Ascending aorta (tissue), 2 donors: ENCODE measurements around the gene COL26A1. TPM values are rescaled to one million over a fixed set of nuclear protein-coding genes. Genes with fewer than 3 reads are reported as not detected.
A peak's percentile ranks its signal among the peaks of the same experiment; 100 is the strongest.

ENCODE experiments used
- DNase-seq, 2 donors: peaks; one replicate each; pipeline ENCODE4 v3.0.0-alpha.2; 2019; ENCODE audit warnings: low spot score in 2 of 2
- H3K27ac ChIP-seq, 2 donors: fragments of 200-600 bp; sonication (generic); one replicate each; pipeline ENCODE4 v1.5.1; 2016 to 2017; ENCODE audit warnings: mild to moderate bottlenecking in 1 of 2
- H3K27me3 ChIP-seq: fragments of 200-600 bp; sonication (generic); one replicate; pipeline ENCODE4 v1.5.1; 2017
- H3K36me3 ChIP-seq, 2 donors: fragments of 200-600 bp; sonication (generic); one replicate each; pipeline ENCODE4 v1.5.1; 2016
- H3K4me1 ChIP-seq, 2 donors: fragments of 200-600 bp; sonication (generic); one replicate each; pipeline ENCODE4 v1.5.1; 2016 to 2017; ENCODE audit warnings: mild to moderate bottlenecking in 1 of 2
- H3K4me3 ChIP-seq, 2 donors: fragments of 200-600 bp; sonication (generic); one replicate each; pipeline ENCODE4 v1.5.1; 2016 to 2017; ENCODE audit warnings: mild to moderate bottlenecking in 1 of 2
- H3K9me3 ChIP-seq, 2 donors: fragments of 200-600 bp; sonication (generic); one replicate each; pipeline ENCODE4 v1.5.1; 2016
- intact Hi-C: fragments of 100-400 bp; cut with DNase I; formaldehyde crosslinking; loops from one replicate; pipeline ENCODE4 v1.15.1; 2023
- total RNA-seq: library from RNA; depleted of rRNA; stranded (reverse); fragments of >200 nt; gene quantifications from one replicate; pipeline ENCODE4 v1.1.0, GENCODE V29; 2016
- TF ChIP-seq, protein P1 (sequence below), 3 experiments: fragments of 200-600 bp in 2 of 3; fragments of 450-650 bp in 1 of 3; sonication (generic) in 2 of 3; IDR thresholded peaks; one replicate each; pipeline ENCODE4 v1.5.1; 2016 to 2019; ENCODE audit warnings: antibody characterized with exemption in 3 of 3, mild to moderate bottlenecking in 1 of 3, moderate library complexity in 1 of 3

COL26A1 gene
- total RNA-seq, 1 donor from 2014 or later = not detected

DNA sequence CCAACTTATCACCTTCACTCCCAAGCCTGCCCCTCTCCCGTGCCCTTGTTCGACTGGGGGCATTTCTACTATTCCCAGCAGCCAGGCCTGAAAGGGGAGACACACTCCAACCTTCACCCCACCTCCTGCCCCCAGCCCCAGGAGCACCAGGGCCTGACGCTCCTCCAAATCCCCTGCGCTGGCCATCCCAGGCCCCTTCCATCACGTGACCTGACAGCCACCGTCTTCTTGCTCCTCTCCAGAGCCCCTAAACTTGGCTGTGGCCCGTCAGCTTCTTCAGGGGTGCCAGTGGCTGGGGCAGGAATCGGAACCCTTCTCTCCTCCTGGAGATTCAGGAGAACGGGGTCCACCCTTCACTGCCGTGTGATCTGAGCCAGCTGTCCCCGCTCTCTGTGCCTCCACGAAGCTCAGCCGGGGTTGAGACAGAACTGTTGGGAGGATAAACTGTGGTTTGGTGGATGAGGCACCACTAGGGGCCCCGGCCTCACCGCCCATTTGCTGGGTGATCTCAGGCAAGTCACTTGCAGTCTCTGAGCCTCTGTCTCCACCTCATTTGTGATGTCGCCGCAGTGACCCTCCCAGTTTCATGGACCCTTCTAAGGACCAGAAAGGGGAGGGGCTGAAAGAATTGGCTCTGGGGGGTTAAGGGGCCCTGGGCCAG, 175.4 kb downstream of the COL26A1 start:
- Histone ChIP-seq H3K36me3 (no peaks in the 10 kb centered on the region), H3K27ac (peak overlapping the region in 1 of 2 donors; percentile 6), H3K4me1 (peaks cover 19 to 20% of the 10 kb centered on the region in 2 donors), H3K27me3 (no peaks in the 10 kb centered on the region), H3K9me3 (no peaks in the 10 kb centered on the region), H3K4me3 (no peak overlapping the region)
- TF ChIP-seq, protein P1, sequence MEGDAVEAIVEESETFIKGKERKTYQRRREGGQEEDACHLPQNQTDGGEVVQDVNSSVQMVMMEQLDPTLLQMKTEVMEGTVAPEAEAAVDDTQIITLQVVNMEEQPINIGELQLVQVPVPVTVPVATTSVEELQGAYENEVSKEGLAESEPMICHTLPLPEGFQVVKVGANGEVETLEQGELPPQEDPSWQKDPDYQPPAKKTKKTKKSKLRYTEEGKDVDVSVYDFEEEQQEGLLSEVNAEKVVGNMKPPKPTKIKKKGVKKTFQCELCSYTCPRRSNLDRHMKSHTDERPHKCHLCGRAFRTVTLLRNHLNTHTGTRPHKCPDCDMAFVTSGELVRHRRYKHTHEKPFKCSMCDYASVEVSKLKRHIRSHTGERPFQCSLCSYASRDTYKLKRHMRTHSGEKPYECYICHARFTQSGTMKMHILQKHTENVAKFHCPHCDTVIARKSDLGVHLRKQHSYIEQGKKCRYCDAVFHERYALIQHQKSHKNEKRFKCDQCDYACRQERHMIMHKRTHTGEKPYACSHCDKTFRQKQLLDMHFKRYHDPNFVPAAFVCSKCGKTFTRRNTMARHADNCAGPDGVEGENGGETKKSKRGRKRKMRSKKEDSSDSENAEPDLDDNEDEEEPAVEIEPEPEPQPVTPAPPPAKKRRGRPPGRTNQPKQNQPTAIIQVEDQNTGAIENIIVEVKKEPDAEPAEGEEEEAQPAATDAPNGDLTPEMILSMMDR (IDR thresholded peaks at IDR 0.05) = no peak
- no peak for DNase-seq
- intact Hi-C loops = loop anchor here (1.0 kb wide), 1 partner anchor 174 kb away; no protein-coding TSS in a partner anchor

GRCh38 chr7:101538596-101539459, 176.2 kb downstream of the COL26A1 start:
- TF ChIP-seq, protein P1 (IDR thresholded peaks at IDR 0.05) = peak; percentile 73 to 95 (median 89)
- peak in 1 of 2 donors; percentile 76 for DNase-seq
- Histone ChIP-seq H3K27ac (no peak overlapping the region), H3K9me3 (no peaks in the 10 kb centered on the region), H3K4me1 (peaks cover 19 to 20% of the 10 kb centered on the region in 2 donors), H3K36me3 (no peaks in the 10 kb centered on the region), H3K27me3 (no peaks in the 10 kb centered on the region), H3K4me3 (no peak overlapping the region)
- intact Hi-C loops = loop anchor here (1.0 kb wide), 1 partner anchor 175 kb away; no protein-coding TSS in a partner anchor

DNA sequence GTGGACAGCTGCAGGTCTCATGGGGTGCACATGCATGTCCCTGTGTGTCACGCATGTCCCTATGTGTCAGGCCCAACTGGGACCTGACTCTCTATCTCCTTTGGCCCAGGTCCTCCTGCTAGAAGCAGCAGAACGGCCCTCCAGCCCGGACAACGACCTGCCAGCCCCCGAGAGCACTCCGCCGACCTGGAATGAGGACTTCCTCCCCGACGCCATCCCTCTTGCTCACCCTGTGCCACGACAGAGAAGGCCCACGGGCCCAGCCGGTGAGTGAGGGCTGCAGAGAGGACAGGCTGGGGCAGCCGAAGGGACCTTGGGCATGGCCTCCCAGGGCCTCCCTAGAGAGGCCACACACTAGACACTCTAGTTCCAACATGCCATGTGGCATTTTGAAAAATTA, 177.1 kb downstream of the COL26A1 start:
- H3K4me1 ChIP-seq = peaks cover 19 to 20% of the 10 kb centered on the region in 2 donors
- no peaks in the 10 kb centered on the region for H3K27me3 ChIP-seq
- no peak overlapping the region for H3K4me3 ChIP-seq
- no peak overlapping the region for H3K27ac ChIP-seq
- TF ChIP-seq, protein P1 (IDR thresholded peaks at IDR 0.05) = no peak
- H3K9me3 ChIP-seq = no peaks in the 10 kb centered on the region
- H3K36me3 ChIP-seq = no peaks in the 10 kb centered on the region
- intact Hi-C loops = loop anchor here (5.0 kb wide), 2 partner anchors 273 to 853 kb away; no protein-coding TSS in a partner anchor
- DNase-seq = no peak

DNA sequence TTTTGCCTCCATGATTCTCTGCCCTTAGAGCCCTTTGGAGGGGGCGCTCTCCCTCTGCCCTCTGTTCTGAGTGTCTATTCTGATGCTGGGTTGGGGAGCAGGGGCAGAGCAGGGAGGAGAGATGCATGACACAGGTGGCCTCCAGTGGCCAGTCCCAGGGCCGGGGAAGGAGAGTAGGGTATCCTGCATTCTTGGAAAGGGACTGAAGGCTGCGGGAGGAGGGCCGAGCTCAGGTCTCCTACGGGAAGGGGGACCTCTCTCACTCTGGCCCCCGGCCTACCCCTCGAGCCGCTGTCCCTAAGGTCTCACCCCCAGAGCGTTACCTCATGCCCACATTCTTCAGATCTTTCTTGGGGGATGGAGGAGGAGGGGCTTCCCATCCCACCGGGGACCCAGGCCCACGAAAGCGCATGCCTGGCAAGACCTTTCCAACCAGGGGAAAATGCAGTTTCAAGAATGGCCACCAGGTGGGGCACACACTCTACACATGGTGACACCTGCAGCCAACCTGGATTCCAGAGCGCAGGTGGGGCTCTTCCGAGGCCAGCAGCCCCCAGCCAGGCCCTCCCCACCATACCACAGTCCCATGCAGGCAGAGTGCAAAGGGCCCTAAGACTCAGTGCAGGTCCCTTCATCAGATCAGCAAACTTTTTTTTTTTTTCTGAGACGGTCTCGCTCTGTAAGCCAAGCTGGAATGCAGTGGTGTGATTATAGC, 180.0 kb downstream of the COL26A1 start:
- intact Hi-C loops = loop anchor here (1.0 to 5.0 kb wide), 4 partner anchors 270 to 850 kb away; no protein-coding TSS in a partner anchor
- H3K27ac ChIP-seq = no peak overlapping the region
- DNase-seq = peak in 1 of 2 donors; percentile 80

More for the DNA sequence above, 180.0 kb downstream of the COL26A1 start:
- Histone ChIP-seq H3K4me3 (no peak overlapping the region), H3K27me3 (no peaks in the 10 kb centered on the region), H3K36me3 (no peaks in the 10 kb centered on the region), H3K9me3 (no peaks in the 10 kb centered on the region), H3K4me1 (peaks cover 0 to 4% of the 10 kb centered on the region in 2 donors)
- TF ChIP-seq, protein P1 (IDR thresholded peaks at IDR 0.05) = peak; percentile 86 to 98 (median 88)
